Measurements from ENCODE around the gene ST3GAL4. TPM values are rescaled to one million over a fixed set of nuclear protein-coding genes. Genes with fewer than 3 reads are reported as not detected.

Gene ST3GAL4
- total RNA-seq, 1 experiment from 2014 or later, result 13.6 TPM

DNA sequence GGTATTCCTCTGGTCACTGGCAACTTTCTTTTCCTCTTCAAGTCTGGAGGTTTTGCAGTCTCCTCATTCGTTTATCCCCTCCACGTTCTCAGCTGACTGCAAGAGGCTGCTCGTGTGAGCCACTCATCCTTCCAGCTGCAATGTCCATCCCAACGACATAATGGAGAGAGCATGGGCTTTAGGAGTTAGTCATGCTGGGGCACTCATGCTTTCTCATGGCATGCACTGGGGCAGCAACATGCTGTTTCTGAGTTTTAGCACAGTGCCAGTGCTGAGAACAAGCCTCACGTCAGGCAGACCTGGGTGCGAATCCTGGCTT, 44.5 kb upstream of the ST3GAL4 start:
- Histone ChIP-seq H3K23ac (ENCODE audit: insufficient read length, low read depth, low read length) (no peak overlapping the region), H3K9me3 (ENCODE audit: control insufficient read depth, low read depth, low read length) (no peaks in the 10 kb centered on the region), H3K18ac (ENCODE audit: insufficient read length, low read depth, low read length) (no peak overlapping the region), H3K79me1 (ENCODE audit: insufficient read depth, low read depth, low read length, poor library complexity, severe bottlenecking) (no peaks in the 10 kb centered on the region), H3K27ac (ENCODE audit: insufficient read length, low read depth, low read length) (no peak overlapping the region), H4K5ac (ENCODE audit: insufficient read length, low read depth, low read length) (no peak overlapping the region), H2AK5ac (ENCODE audit: insufficient read length, low read length) (no peak overlapping the region), H3K9ac (ENCODE audit: extremely low read depth, insufficient read length, low read length) (no peak overlapping the region), H3T11ph (ENCODE audit: low read length) (no peak overlapping the region), H4K91ac (ENCODE audit: insufficient read length, low read depth, low read length) (no peak overlapping the region), H4K8ac (replicated peaks; ENCODE audit: insufficient read length, low read depth, low read length) (no peak overlapping the region), H2BK20ac (ENCODE audit: low read depth, low read length, poor library complexity, severe bottlenecking) (no peak overlapping the region), H2BK5ac (ENCODE audit: insufficient read length, low read length) (no peak overlapping the region), H2BK12ac (ENCODE audit: insufficient read length, low read depth, low read length) (no peak overlapping the region), H3K14ac (ENCODE audit: insufficient read depth, low read length) (no peak overlapping the region), H3K23me2 (ENCODE audit: insufficient read length, low read depth, low read length, poor library complexity, severe bottlenecking) (no peaks in the 10 kb centered on the region), H4K20me1 (ENCODE audit: control insufficient read depth, insufficient read depth, insufficient read length) (no peaks in the 10 kb centered on the region), H2BK15ac (ENCODE audit: low read depth, low read length) (no peak overlapping the region), H3K79me2 (ENCODE audit: insufficient read depth, low read length) (no peaks in the 10 kb centered on the region), H2BK120ac (ENCODE audit: low read depth, low read length, poor library complexity, severe bottlenecking) (no peak overlapping the region), H3K4me1 (ENCODE audit: insufficient read depth, low read length) (no peaks in the 10 kb centered on the region), H3K27me3 (ENCODE audit: insufficient read depth, low read length) (no peaks in the 10 kb centered on the region), H2AFZ (ENCODE audit: low read length) (no peak overlapping the region), H3K4ac (ENCODE audit: low read depth, low read length) (no peak overlapping the region), H3K56ac (ENCODE audit: insufficient read length, low read depth, low read length) (no peak overlapping the region), H3K4me2 (ENCODE audit: insufficient read depth, insufficient read length, low read length) (no peak overlapping the region)
- WGBS (ENCODE audit: extremely low coverage, insufficient read length, low lambda C conversion rate), result no CpG with 5 or more reads among the region's 6 CpGs
- Mint-ChIP-seq H3K36me3 (ENCODE audit: insufficient read depth in 1 of 3, low read depth in 3 of 3) (peaks cover 17 to 43% (median 36%) of the 10 kb centered on the region in 3 experiments; a peak in 6 of 7 replicates), H3K27me3 (ENCODE audit: low read depth) (no peaks in the 10 kb centered on the region), H3K4me3 (no peak overlapping the region), H3K4me1 (peaks cover 0 to 2% of the 10 kb centered on the region in 2 experiments; a peak in 1 of 4 replicates), H3K27ac (no peak overlapping the region), H3K9me3 (no peaks in the 10 kb centered on the region)
- no peak for DNase-seq
- TF ChIP-seq, protein P1, sequence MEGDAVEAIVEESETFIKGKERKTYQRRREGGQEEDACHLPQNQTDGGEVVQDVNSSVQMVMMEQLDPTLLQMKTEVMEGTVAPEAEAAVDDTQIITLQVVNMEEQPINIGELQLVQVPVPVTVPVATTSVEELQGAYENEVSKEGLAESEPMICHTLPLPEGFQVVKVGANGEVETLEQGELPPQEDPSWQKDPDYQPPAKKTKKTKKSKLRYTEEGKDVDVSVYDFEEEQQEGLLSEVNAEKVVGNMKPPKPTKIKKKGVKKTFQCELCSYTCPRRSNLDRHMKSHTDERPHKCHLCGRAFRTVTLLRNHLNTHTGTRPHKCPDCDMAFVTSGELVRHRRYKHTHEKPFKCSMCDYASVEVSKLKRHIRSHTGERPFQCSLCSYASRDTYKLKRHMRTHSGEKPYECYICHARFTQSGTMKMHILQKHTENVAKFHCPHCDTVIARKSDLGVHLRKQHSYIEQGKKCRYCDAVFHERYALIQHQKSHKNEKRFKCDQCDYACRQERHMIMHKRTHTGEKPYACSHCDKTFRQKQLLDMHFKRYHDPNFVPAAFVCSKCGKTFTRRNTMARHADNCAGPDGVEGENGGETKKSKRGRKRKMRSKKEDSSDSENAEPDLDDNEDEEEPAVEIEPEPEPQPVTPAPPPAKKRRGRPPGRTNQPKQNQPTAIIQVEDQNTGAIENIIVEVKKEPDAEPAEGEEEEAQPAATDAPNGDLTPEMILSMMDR (conservative IDR thresholded peaks at IDR 0.05), result no peak

Measured in H9 (cell line).